GM12875 (cell line): ENCODE measurements around the gene ID4.

Source experiments
- H3K4me3 ChIP-seq: one replicate; pipeline ENCODE4 v1.5.1; 2011; ENCODE audit warnings: low read depth, low read length, control low read depth
- TF ChIP-seq, protein P1 (sequence below): IDR thresholded peaks from 2 replicates; pipeline ENCODE4 v1.5.1; 2011; ENCODE audit warnings: low read depth, mild to moderate bottlenecking, control low read depth, inconsistent platforms, low read length, moderate library complexity, borderline replicate concordance; ENCODE audit not compliant: insufficient read depth

ID4 gene

DNA sequence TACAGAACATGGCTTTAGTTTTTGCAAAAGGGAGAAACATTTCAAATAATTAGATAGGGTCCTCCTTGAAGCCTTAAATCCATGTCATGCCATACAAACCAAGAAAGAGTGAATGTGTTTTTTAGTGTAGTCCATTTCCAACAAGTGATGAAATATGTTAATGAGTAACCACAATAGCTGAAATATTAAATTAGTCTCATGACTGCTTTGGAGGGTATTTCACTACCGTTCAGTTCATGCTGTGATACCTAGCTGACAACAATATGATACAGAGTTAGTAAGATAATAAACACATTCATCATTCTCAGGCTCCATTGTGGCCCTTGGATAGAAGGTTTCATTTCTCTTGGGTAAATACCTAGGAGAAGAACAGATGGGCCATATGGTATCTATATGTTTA is 5.8 kb upstream of the ID4 start:
- no peak overlapping the region for H3K4me3 ChIP-seq
- TF ChIP-seq, protein P1, sequence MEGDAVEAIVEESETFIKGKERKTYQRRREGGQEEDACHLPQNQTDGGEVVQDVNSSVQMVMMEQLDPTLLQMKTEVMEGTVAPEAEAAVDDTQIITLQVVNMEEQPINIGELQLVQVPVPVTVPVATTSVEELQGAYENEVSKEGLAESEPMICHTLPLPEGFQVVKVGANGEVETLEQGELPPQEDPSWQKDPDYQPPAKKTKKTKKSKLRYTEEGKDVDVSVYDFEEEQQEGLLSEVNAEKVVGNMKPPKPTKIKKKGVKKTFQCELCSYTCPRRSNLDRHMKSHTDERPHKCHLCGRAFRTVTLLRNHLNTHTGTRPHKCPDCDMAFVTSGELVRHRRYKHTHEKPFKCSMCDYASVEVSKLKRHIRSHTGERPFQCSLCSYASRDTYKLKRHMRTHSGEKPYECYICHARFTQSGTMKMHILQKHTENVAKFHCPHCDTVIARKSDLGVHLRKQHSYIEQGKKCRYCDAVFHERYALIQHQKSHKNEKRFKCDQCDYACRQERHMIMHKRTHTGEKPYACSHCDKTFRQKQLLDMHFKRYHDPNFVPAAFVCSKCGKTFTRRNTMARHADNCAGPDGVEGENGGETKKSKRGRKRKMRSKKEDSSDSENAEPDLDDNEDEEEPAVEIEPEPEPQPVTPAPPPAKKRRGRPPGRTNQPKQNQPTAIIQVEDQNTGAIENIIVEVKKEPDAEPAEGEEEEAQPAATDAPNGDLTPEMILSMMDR, result no peak

DNA sequence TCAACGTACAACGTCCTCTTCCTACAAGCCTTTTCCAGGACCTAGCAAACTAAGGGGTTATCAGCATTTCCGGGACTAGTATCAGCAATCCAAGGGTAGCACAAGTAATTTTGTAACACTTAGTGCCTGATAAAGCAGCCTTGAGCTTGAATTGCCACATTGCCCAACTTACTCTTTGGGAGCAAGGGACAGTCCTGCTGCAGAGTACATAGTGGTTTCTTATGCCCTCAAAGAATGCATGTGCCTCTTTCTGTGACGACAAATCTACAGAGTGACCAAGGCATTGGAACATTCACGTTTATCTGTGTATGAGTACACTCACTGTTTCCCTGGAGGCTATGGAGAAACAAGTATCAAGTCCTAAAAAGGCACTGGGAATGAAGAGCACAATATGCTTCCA is 3.2 kb upstream of the ID4 start:
- TF ChIP-seq, protein P1, result no peak
- no peak overlapping the region for H3K4me3 ChIP-seq

DNA sequence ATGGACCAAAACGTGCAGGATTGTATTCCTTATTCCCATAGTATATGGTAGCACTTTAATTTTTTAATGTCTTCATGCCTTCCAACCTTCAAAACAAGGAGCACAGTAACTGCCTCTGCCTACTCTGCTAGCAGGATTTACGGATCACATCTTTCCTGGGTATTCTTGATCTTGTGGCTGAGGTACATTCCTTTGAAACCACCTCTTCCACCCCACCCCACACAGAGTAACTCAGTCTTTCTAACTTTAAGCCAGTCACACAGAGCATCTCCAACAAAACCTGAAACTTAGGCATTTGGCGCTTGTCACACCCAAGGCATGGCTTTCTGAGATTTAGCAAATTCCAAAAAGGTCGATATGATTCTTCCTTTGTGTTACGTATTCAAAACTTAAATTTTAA is 2.3 kb upstream of the ID4 start:
- TF ChIP-seq, protein P1, result no peak
- no peak overlapping the region for H3K4me3 ChIP-seq

DNA sequence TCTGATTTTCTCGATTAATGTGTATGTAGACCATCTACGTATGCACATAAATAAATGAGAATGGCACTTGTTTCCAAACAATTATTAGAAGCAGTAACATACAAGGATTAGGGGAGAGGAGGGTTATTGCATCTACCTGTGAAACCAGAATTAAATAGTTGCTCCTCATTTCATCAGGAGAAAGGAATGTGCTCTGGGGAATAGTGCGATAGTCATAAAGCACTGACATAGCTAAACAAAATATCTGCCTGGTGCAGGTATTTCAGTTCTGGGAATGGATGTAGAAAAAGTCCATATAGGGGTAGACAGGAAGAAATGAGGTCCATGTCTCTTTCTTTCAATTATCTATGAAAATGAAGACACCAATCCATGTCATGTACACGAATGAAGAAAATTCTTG is 1.6 kb upstream of the ID4 start:
- TF ChIP-seq, protein P1, result no peak
- H3K4me3 ChIP-seq, result no peak overlapping the region

DNA sequence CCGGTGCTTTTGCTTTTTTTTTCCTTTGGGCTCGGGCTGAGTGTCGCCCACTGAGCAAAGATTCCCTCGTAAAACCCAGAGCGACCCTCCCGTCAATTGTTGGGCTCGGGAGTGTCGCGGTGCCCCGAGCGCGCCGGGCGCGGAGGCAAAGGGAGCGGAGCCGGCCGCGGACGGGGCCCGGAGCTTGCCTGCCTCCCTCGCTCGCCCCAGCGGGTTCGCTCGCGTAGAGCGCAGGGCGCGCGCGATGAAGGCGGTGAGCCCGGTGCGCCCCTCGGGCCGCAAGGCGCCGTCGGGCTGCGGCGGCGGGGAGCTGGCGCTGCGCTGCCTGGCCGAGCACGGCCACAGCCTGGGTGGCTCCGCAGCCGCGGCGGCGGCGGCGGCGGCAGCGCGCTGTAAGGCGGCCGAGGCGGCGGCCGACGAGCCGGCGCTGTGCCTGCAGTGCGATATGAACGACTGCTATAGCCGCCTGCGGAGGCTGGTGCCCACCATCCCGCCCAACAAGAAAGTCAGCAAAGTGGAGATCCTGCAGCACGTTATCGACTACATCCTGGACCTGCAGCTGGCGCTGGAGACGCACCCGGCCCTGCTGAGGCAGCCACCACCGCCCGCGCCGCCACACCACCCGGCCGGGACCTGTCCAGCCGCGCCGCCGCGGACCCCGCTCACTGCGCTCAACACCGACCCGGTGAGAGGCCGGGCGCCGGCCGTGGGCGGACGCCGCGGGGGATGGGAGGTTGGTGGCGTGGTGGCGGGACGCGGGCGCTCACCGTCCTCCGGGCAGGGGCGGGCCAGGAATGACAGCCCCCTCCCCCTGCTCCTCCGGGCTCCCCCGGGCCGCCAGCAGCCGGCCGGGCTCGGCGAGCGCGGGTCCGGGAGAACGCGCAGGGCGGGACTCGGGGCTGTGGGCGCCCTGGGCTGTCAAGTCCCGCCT is 606 bp downstream of the ID4 start:
- H3K4me3 ChIP-seq, result no peak overlapping the region
- TF ChIP-seq, protein P1, result no peak

GRCh38 chr6:19838442-19839236 is 1.5 kb downstream of the ID4 start:
- H3K4me3 ChIP-seq, result no peak overlapping the region
- TF ChIP-seq, protein P1, result no peak
